IPS-NIHi7 (cell line): ENCODE data around the gene ZNF718.
"Not testable (repeated sequence)": the region's sequence is repeated elsewhere in the genome, so short reads cannot be mapped to it uniquely, and the experiment has no call there.

ENCODE experiments used
- DNase-seq: peaks from one replicate; pipeline ENCODE4 v3.0.0; 2012; ENCODE audit warnings: mixed read lengths; ENCODE audit errors: extremely low spot score

The ZNF718 gene

DNA sequence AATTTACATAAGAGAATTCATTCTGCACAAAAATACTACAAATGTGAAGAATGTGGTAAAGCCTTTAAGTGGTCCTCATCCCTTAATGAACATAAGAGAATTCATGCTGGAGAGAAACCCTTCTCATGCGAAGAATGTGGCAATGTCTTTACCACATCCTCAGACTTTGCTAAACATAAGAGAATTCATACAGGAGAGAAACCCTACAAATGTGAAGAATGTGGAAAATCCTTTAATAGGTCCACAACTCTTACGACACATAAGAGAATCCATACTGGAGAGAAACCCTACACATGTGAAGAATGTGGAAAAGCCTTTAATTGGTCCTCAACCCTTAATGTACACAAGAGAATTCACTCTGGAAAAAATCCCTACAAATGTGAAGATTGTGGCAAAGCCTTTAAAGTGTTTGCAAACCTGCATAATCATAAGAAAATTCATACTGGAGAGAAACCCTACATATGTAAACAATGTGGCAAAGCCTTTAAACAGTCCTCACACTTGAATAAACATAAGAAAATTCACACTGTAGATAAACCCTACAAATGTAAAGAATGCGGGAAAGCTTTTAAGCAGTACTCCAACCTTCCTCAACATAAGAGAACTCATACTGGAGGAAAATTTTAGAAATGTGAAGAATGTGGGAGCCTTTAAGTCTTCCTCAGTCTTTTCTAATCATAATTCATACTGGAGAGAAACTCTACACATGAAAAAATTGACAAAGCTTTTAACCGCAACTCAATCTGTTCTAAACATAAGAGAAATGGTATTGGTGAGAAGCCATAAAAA, 37.4 kb downstream of the ZNF718 start:
- DNase-seq, result no peak

DNA sequence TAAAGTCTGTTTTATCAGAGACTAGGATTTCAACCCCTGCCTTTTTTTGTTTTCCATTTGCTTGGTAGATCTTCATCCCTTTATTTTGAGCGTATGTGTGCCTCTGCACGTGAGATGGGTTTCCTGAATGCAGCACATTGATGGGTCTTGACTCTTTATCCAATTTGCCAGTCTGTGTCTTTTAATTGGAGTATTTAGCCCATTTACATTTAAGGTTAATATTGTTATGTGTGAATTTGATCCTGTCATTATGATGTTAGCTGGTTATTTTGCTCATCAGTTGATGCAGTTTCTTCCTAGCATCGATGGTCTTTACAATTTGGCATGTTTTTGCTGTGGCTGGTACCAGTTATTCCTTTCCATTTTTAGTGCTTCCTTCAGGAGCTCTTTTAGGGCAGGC, 45.3 kb downstream of the ZNF718 start:
- not testable (repeated sequence) for DNase-seq

DNA sequence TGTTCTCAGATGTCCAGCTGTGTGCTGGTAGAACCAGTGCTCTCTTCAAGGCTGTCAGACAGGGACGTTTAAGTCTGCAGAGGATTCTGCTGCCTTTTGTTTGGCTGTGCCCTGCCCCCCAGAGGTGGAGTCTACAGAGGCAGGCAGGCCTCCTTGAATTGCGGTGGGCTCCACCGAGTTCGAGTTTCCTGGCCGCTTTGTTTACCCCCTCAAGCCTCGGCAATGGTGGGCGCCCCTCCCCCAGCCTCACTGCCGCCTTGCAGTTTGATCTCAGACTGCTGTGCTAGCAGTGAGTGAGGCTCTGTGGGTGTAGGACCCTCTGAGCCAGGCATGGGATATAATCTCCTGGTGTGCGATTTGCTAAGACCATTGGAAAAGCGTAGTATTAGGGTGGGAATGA, 47.0 kb downstream of the ZNF718 start:
- DNase-seq, result not testable (repeated sequence)

DNA sequence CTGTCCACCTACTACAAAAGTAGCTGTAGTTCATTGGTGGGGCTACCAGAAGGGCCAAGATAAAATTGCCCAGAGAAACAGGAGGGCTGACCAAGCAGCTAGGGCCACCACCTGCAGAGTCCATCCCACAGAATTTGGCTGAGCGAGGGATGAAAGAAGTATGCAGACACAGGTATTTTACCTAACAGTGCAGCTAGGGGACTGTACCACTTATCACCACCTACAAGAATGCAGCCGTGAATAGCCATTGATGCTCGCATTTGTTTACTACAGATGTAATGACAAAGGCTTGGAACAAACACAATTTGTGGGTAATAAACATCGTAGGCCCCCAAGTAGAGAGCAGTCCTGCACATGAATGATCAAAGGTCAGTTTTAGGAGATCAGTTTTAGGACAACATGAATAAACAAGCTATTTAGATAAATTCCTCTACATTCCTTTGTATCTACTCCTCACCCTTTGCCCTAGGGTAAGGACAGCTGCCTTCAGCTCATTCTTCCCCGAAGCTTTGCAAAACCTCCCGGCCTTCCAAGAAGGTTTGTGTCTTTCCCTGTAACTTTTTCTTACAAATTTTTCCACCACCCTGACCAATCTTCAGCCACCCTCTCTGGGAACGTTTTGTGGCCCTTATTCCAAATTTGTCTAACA, 49.5 kb downstream of the ZNF718 start:
- peak; percentile 22 for DNase-seq

DNA sequence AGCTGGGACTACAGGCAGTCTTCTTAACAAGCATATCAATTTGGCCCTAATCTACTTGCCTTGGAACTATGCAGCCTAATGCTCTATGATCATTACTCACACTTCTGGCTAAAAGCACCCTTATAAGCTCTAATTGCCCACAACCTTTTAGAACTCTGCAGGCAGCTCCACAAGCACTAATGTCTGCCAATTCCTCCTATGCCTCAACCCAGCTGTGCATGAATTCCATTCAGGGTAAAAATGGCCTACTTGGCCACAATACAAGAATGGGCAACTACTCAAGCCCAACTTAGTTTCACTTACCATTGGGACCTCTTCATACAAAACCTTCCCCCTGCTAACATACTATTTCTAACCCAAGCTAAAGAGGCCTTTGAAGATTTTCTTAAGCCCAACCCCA, 51.7 kb downstream of the ZNF718 start:
- DNase-seq, result no peak

DNA sequence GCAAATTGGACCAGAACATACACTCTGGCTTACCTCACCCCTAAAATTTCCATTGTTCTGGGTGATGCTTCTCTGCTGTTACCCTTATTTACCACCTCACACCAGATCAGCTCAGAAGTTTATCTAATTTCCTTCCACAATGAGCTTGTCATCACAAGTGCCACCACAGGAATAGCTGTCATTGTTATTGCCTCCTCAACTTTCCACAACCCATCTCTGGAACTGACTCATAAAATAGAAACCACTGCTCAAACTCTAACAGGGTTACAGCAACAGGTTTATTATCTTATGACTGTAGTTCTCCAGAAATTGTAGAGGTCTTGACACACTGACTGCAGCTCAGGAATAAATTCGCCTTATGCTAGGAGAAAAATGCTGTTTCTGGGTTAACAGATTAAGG, 52.7 kb downstream of the ZNF718 start:
- DNase-seq, result no peak

DNA sequence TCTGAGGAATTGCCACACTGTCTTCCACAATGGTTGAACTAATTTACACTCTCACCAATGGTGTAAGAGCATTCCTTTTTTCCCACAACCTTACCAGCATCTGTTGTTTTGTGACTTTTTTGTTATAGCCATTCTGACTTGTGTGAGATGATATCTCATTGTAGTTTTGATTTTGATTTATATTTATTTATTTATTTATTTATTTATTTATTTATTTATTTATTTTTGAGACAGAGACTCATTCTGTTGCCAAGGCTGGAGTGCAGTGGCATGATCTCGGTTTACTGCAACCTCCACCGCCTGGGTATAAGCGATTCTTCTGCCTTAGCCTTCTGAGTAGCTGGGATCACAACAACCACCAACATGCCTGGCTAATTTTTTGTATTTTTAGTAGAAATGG, 57.9 kb downstream of the ZNF718 start:
- not testable (repeated sequence) for DNase-seq

DNA sequence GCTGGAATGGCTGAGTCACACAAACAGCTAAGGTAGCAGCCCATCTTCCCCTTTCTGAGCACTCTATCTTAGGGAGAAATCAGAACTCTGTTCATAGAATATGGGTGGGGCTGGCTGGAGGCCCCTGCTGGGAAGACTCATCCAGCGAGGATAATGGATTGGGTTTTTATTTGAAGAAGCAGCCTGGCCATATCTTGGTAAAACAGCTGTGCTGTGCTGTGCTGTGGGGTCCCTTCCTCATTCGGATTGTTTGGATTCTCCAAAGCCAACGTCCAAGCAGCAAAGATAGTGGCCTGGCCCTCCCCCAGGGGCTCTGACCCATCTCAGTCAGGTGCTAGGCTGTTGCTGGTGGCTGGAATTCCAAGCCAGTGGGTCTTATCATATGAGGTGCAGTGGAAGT, 63.8 kb downstream of the ZNF718 start:
- DNase-seq, result no peak

DNA sequence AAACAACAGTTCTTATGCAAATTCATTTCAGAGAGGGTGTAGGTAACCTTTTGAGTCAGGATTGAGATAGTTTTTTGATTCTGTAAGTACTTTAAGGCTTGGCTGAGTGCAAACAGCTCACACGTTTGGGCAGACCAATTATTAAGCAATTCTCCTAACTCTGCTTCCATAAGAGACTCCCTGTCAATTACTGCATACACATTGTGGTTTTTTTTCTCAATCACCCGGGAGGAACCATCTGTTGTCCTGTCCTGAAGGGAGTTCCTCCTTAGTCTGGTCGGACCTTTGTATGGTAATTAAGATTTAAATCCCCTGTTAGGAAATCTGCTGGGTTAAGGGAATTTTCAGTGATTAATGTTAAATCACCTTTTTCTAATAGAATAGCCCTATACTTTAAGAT, 70.9 kb downstream of the ZNF718 start:
- DNase-seq, result not testable (repeated sequence)

DNA sequence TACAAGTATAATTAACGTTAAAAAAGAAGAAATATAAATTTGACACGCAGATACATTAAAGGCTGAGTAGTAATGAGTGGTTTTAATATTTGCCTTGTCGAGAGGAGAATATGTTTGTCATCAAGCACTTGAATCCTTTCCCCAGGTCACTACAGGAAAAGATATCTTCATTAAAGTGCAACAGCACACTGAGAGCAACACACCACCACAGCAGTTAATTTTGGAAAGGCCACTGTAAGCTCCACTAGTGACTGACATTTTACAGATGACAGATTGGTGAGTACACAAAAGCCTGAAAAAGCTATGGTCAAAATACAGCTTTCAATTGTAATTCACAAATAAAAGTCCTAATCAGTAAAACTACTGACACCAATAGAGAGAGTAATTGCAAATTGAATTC, 76.6 kb downstream of the ZNF718 start:
- DNase-seq, result no peak

DNA sequence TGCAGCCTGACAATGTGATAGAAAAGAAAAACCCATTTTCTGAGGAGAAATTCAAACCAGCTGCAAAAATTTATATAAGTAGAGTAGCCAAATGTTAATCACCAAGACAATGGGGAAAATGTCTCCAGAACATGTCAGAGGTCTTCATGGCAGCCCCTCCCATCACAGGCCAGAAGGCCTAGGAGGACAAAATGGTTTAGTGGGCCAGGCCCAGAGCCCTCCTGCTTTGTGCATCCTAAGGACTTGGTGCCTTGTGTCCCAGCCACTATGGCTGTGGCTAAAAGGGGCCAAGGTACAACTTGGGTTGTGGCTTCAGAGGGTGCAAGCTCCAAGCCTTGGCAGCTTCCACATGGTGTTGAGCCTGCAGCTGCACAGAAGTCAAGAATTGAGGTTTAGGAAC, 78.5 kb downstream of the ZNF718 start:
- DNase-seq, result not testable (repeated sequence)

DNA sequence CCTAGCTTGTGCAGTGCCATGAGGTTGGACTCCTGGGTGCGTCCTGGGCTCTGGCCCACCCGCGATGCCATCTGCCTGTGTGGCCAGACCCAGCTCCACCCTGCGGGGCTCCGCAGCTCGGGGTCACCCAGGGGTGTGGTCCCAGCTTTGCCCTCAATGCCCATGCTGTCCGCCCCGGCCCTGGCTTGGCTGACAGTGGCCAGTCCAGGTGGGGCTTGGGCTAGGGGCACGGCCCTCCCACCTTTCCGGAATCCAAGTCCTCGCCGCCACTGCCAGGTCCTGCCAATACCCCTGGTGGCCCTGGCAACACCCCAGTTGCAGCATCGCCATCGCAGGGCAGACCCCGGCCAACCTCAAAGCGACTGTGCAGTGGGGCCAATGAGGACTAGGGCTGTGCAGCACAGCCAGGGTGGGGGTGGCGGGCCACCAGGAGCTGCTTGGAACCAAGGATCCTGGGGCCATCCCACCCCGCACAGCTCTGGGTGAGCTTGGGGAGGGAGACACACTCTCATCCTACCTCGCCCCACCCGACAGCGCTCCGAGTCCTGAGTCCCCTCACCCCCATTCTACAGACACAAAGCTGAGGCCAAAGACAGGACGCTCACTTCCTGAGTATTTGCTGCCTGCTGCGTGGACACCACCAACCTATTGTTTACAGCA, 80.9 kb downstream of the ZNF718 start:
- DNase-seq, result no peak

DNA sequence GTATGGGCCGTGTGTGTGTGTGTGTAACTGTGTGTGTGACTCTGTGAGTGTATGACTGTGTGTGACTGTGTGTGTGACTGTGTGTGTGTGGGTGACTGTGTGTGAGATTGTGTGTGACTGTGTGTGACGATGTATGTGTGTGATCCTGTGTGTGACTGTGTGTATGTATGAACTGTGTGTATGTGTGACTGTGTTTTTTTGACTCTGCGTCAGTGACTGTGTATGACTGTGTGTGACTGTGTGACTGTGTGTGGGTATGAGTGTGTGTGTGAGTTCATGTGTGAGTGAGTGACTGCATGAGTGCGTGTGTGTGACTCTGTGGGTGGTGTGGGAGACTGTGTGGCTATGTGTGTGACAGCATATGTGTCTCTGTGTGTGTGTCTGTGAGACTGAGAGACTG, 81.8 kb downstream of the ZNF718 start:
- no peak for DNase-seq

DNA sequence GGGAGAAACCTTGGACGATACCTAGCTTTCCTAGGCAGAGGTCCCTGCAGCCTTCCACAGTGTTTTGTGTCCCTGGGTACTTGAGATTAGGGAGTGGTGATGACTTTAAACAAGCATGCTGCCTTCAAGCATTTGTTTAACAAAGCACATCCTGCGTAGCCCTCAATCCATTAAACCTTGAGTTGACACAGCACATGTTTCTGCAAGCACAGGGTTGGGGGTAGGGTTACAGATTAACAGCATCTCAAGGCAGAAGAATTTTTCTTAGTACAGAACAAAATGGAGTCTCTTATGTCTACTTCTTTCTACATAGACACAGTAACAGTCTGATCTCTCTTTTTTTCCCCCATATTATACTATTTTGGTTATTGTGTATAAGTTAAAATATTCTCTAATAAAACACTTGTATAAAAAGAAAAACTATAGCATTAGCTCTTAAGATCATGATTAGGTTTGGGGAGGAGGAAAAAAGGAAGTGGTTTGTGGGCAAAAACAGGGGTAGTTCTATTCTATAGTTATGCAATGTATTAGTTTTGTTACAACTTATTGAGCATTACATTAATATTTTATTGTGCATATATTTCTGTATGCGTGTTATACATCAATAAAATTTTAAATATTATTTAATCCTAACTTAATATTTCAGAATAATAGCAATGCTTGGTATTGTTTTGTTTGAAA, 84.3 kb downstream of the ZNF718 start:
- DNase-seq, result not testable (repeated sequence)

DNA sequence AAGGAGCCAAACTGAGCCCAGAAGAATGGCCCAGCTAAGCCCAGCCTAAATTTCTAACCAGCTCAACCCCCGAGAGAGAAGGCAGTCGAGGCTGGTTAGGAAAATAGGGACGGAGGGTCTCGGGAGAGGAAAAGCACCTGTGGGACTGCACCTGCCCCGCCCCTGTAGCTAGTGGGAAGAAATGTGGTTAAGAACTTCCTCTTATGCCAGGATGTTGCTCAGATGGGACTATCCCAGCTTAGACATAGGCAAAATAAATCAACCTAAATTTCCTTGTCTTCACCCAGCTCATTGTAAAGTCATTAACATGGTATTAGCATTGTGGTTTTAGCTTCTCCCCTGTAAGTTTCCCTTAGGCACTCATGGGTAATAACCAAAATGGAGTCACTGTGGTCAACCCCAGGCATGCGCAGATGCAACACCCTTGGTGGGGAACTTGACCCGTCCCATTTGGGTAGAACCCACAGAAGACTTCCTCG, 86.8 kb downstream of the ZNF718 start:
- no peak for DNase-seq

DNA sequence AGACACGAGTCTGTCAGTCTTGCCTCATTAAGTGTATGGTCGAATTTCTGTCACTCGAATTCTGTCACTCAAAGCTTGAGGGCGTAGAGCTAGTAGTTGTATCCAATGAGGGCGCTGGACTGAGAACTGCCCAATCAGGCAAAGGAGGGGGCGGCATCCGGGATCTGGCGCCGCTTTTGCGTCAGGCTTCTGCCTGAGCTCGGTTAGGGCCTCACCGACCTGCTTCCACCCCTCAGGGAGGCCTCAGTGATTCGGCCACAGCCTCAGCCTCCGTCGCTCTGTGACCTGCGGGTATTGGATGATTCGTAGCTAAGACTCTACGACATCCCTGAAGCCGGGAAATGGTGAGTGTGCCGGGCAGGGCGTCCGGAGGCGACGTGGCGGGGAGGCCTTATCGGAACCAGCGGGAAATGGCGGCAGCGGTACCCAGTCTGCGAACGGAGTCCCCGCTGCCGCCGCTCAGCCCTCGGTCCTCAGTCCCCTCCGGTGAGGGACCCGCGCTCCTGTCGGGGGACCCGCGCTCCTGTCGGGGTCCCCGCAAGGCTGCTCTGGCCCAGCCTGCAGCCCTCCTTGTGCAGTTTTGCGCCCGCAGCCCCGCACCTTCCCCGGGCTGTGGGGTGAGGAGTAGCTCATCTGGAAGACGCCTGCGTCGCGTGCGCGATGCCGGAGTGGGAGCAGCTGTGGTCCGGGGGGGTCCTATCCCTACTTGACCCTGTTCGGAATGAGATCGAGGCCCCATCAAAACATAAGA, 88.3 kb downstream of the ZNF718 start:
- DNase-seq, result peak; percentile 95

DNA sequence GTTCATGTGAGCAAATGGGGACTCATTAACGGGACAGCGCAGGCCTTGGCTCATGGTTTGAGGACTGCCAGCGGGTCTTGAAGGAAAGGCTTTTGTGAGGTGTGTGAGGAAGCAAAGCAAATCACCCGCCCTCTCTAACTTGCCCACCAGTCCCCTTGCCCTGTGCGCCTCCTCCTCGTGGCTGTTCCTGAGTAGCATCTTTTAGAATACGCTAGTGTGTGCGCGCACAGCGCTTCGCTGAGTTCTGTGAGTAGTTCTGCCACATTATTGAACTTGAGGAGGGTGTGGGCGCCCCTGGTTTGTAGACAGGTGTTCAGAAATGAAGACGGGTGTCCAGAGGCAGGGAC, 88.9 kb downstream of the ZNF718 start:
- DNase-seq, result peak; percentile 26
